ENCODE data around the gene DSCAML1.
"Not testable (repeated sequence)": the region's sequence is repeated elsewhere in the genome, so short reads cannot be mapped to it uniquely, and the experiment has no call there.

Gene DSCAML1

DNA sequence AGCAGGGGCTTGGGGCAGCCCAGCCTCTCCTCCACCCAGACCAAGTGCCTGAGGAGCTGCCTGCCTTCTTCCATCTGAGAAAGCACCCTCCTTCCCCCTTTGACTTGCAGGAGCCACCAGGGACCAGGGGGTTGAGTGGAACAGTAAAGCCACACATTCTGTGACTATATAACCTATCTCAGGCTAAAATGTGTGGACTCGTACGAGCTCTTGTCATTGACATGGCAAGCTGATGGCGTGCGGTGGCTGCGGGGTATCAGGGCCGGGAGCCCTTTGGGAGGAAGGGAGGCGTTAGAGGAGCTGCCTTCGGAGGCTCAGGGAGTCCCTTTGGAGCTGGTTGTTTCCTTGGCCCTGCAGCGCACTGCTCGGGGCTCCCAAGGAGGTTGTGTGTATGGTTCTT is 384.8 kb downstream of the DSCAML1 start:
- peaks cover 18% of the 10 kb centered on the region; the same call in 1 of the 2 replicates for H3K4me1 ChIP-seq (ENCODE audit: control insufficient read depth, insufficient read depth, low read length)
- no peak overlapping the region for H3K4me3 ChIP-seq (ENCODE audit: low read depth, low read length)
- no peak overlapping the region for H3K27ac ChIP-seq (ENCODE audit: low read depth, low read length)
- peak overlapping the region; percentile 14 for H3K9ac ChIP-seq (ENCODE audit: low read length)
- no peaks in the 10 kb centered on the region for H3K9me3 ChIP-seq (ENCODE audit: control insufficient read depth, insufficient read depth, low read depth, low read length)
- no peaks in the 10 kb centered on the region for H3K27me3 ChIP-seq (ENCODE audit: control insufficient read depth, insufficient read depth, low read length)
- peaks cover 25% of the 10 kb centered on the region for H3K36me3 ChIP-seq (ENCODE audit: control insufficient read depth, insufficient read depth, low read length)

DNA sequence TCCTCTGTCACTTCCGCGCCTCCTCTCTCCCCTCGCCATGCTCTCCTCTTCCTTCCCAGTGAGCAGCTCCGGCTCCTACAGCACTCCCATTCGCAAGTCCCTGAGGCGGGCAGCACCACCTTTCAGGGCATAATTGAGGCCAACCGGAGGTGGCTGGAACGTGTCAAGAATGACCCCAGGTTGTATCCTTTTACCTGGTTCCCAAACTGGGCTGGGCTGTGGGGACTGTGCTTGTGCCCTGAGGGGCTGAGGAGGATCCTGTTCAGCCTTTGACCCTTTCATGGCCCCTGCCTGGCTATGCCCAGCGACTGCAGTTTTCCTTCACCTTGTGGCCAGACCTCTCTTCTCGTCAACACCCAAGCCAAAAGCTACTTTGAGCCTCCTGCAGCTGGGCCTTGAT is 385.3 kb downstream of the DSCAML1 start:
- H3K9me3 ChIP-seq (ENCODE audit: control insufficient read depth, insufficient read depth, low read depth, low read length) = no peaks in the 10 kb centered on the region
- no peak overlapping the region for H3K27ac ChIP-seq (ENCODE audit: low read depth, low read length)
- no peak overlapping the region for H3K4me3 ChIP-seq (ENCODE audit: low read depth, low read length)
- H3K27me3 ChIP-seq (ENCODE audit: control insufficient read depth, insufficient read depth, low read length) = no peaks in the 10 kb centered on the region
- H3K4me1 ChIP-seq (ENCODE audit: control insufficient read depth, insufficient read depth, low read length) = peaks cover 18% of the 10 kb centered on the region; the same call in 1 of the 2 replicates
- peaks cover 25% of the 10 kb centered on the region for H3K36me3 ChIP-seq (ENCODE audit: control insufficient read depth, insufficient read depth, low read length)
- H3K9ac ChIP-seq (ENCODE audit: low read length) = peak overlapping the region; percentile 14

DNA sequence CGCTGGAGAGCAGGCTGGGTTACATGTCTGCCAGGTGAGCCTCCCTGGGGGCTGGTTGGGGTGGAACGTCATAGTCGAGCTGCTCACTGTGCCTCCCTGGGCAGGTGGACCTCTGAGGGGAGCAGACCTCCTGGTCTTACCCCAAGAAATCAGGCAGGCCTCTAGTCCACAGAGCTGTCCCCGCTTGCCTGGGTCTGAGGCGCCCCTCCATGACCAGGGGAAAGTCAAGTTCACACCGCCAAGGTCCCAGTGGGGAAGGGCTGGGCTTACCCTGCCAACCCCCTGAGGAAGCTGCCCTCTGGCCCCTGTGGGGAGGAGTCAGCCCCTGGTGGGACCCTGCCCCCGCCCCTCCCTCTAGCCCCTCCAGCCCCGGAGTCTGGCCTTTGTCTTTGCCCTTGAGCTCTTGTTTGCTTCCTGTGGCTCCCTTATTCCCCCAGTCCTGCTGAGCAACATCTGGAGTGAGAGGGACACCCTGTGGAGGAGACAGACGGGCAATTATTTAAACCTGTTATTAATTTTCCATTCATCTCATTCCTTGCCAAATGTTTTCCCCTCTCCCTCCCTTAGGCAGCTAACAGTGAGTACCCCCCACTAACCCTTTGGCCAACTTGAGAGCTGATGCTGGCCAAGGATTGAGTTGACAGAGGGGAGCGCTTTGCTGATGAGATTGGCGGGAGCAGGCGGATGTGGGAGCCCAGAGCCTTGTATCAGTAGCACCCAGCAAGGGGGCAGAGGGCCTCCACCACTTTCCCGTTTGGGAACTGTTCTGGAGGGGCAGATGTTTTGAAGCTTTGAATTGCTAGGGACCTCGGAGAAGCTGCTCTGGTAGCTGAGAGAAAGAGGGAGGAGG is 385.9 kb downstream of the DSCAML1 start:
- H3K4me1 ChIP-seq (ENCODE audit: control insufficient read depth, insufficient read depth, low read length) = peaks cover 18% of the 10 kb centered on the region; the same call in 1 of the 2 replicates
- H3K27me3 ChIP-seq (ENCODE audit: control insufficient read depth, insufficient read depth, low read length) = no peaks in the 10 kb centered on the region
- H3K27ac ChIP-seq (ENCODE audit: low read depth, low read length) = no peak overlapping the region
- H3K9ac ChIP-seq (ENCODE audit: low read length) = peak overlapping the region; percentile 45
- H3K36me3 ChIP-seq (ENCODE audit: control insufficient read depth, insufficient read depth, low read length) = peaks cover 29% of the 10 kb centered on the region
- no peak overlapping the region for H3K4me3 ChIP-seq (ENCODE audit: low read depth, low read length)
- H3K9me3 ChIP-seq (ENCODE audit: control insufficient read depth, insufficient read depth, low read depth, low read length) = peaks cover 5% of the 10 kb centered on the region

DNA sequence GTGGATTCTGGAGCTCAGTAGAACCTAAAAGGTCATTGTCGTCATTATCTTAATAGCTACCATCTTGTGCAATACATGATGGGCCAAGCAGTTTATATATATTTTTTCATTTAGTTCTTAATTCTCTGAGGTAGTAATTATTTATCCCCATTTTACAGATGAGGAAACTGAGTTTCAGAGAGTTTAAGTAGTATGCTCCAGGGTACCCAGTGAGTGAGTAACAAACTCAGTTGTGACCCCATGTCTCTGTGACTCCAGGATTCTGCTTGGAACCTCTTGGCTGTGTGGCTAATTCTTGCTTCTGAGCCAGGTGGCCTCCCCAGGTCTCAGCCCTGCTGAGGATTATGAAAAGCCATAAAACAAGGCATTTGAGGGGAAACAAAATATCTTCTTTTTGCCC is 386.8 kb downstream of the DSCAML1 start:
- peaks cover 18% of the 10 kb centered on the region; the same call in 1 of the 2 replicates for H3K4me1 ChIP-seq (ENCODE audit: control insufficient read depth, insufficient read depth, low read length)
- H3K36me3 ChIP-seq (ENCODE audit: control insufficient read depth, insufficient read depth, low read length) = peaks cover 33% of the 10 kb centered on the region
- no peak overlapping the region for H3K4me3 ChIP-seq (ENCODE audit: low read depth, low read length)
- no peak overlapping the region for H3K27ac ChIP-seq (ENCODE audit: low read depth, low read length)
- H3K27me3 ChIP-seq (ENCODE audit: control insufficient read depth, insufficient read depth, low read length) = no peaks in the 10 kb centered on the region
- H3K9ac ChIP-seq (ENCODE audit: low read length) = no peak overlapping the region
- peaks cover 10% of the 10 kb centered on the region for H3K9me3 ChIP-seq (ENCODE audit: control insufficient read depth, insufficient read depth, low read depth, low read length)

DNA sequence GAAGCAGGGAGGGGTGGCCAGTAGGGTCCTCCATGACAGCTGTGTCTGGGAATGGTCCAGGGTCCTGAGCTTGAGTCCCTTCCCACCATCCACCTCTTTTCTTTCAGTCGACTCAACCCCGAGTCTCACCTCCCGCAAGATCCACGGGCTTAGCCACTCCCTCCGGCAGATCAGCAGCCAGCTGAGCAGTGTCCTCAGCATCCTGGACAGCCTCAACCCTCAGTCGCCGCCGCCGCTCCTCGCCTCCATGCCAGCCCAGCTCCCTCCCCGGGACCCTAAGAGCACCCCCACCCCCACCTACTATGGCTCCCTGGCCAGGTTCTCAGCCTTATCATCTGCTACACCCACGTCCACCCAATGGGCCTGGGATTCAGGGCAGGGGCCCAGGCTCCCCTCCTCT is 387.5 kb downstream of the DSCAML1 start:
- Histone ChIP-seq H3K4me1 (ENCODE audit: control insufficient read depth, insufficient read depth, low read length) (peaks cover 18% of the 10 kb centered on the region; the same call in 1 of the 2 replicates), H3K9ac (ENCODE audit: low read length) (no peak overlapping the region), H3K9me3 (ENCODE audit: control insufficient read depth, insufficient read depth, low read depth, low read length) (peaks cover 17% of the 10 kb centered on the region), H3K4me3 (ENCODE audit: low read depth, low read length) (no peak overlapping the region), H3K27me3 (ENCODE audit: control insufficient read depth, insufficient read depth, low read length) (no peaks in the 10 kb centered on the region), H3K27ac (ENCODE audit: low read depth, low read length) (no peak overlapping the region), H3K36me3 (ENCODE audit: control insufficient read depth, insufficient read depth, low read length) (peaks cover 39% of the 10 kb centered on the region)

DNA sequence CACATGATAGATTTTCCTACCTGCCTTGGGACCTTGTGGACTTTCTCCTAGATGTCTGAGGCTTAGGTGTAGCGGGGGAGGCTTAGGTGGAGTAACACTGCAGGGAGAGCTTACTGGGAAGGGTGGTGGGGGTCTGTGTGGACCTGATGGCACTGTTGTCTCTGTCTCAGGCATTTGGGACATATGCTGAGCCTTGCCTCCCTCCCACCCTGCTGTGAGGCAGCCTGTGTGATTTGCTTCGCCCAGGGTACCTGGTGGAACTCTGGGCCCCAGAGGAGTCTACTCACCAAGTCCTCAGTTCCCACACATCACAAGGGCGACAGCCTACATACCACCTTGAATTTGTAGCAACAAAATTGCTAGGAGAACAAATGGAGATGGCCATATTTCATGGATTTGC is 388.7 kb downstream of the DSCAML1 start:
- Histone ChIP-seq H3K27ac (ENCODE audit: low read depth, low read length) (no peak overlapping the region), H3K4me1 (ENCODE audit: control insufficient read depth, insufficient read depth, low read length) (peaks cover 18% of the 10 kb centered on the region; the same call in 1 of the 2 replicates), H3K36me3 (ENCODE audit: control insufficient read depth, insufficient read depth, low read length) (peaks cover 40% of the 10 kb centered on the region), H3K4me3 (ENCODE audit: low read depth, low read length) (no peak overlapping the region), H3K9me3 (ENCODE audit: control insufficient read depth, insufficient read depth, low read depth, low read length) (peaks cover 18% of the 10 kb centered on the region), H3K9ac (ENCODE audit: low read length) (no peak overlapping the region), H3K27me3 (ENCODE audit: control insufficient read depth, insufficient read depth, low read length) (no peaks in the 10 kb centered on the region)

DNA sequence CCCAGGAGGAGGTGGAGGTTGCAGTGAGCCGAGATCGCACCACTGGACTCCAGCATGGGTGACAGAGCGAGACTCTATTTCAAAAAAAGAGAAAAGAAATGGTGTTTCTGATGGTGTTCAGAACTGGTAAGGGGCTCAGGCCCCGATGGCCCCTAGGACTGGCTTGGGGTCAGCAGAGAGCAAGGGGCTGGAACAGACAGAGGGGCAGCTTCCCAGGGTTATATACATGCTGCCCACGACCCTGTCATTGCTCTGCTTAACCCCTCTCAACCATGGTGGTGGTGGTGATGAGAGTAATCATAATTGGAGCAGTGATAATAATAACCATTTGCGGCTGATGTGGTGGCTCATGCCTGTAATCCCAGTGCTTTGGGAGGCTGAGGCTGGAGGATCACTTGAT is 390.0 kb downstream of the DSCAML1 start:
- Histone ChIP-seq H3K4me3 (ENCODE audit: low read depth, low read length) (no peak overlapping the region), H3K4me1 (ENCODE audit: control insufficient read depth, insufficient read depth, low read length) (peaks cover 16% of the 10 kb centered on the region; the same call in 1 of the 2 replicates), H3K36me3 (ENCODE audit: control insufficient read depth, insufficient read depth, low read length) (peaks cover 40% of the 10 kb centered on the region), H3K27me3 (ENCODE audit: control insufficient read depth, insufficient read depth, low read length) (no peaks in the 10 kb centered on the region), H3K9me3 (ENCODE audit: control insufficient read depth, insufficient read depth, low read depth, low read length) (peaks cover 18% of the 10 kb centered on the region), H3K9ac (ENCODE audit: low read length) (no peak overlapping the region), H3K27ac (ENCODE audit: low read depth, low read length) (no peak overlapping the region)

DNA sequence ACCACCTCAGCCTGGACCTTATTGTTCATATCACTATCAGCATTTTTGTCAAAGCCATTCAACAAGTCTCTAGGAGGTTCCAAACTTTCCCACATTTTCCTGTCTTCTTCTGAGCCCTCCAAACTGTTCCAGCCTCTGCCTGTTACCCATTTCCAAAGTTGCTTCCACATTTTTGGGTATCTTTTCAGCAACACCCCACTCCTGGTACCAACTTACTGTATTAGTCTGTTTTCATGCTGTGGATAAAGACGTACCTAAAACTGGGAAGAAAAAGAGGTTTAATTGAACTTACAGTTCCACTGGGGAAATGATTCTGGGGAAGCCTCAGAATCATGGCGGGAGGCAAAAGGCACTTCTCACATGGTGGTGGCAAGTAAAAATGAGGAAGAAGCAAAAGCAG is 391.1 kb downstream of the DSCAML1 start:
- H3K4me3 ChIP-seq (ENCODE audit: low read depth, low read length); H3K27me3 ChIP-seq (ENCODE audit: control insufficient read depth, insufficient read depth, low read length); H3K4me1 ChIP-seq (ENCODE audit: control insufficient read depth, insufficient read depth, low read length); H3K9ac ChIP-seq (ENCODE audit: low read length); H3K27ac ChIP-seq (ENCODE audit: low read depth, low read length): not testable (repeated sequence)
- H3K9me3 ChIP-seq (ENCODE audit: control insufficient read depth, insufficient read depth, low read depth, low read length) = peaks cover 18% of the 10 kb centered on the region
- peaks cover 40% of the 10 kb centered on the region for H3K36me3 ChIP-seq (ENCODE audit: control insufficient read depth, insufficient read depth, low read length)

DNA sequence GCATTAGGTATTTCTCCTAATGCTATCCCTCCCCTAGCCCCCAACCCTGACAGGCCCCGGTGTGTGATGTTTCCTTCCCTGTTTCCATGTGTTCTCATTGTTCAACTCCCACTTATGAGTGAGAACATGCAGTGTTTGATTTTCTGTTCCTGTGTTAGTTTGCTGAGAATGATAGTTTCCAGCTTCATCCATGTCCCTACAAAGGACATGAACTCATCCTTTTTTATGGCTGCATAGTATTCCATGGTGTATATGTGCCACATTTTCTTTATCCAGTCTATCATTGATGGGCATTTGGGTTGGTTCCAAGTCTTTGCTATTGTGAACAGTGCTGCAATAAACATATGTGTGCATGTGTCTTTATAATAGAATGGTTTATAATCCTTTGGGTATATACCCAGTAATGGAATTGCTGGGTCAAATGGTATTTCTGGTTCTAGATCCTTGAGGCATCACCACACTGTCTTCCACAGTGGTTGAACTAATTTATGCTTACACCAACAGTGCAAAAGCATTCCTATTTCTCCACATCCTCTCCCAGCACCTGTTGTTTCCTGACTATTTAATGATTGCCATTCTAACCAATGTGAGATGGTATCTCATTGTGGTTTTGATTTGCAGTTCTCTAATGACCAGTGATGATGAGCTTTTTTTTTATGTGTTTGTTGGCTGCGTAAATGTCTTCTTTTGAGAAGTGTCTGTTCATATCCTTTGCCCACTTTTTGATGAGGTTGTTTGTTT is 397.7 kb downstream of the DSCAML1 start:
- H3K9ac ChIP-seq (ENCODE audit: low read length); H3K27ac ChIP-seq (ENCODE audit: low read depth, low read length); H3K4me3 ChIP-seq (ENCODE audit: low read depth, low read length); H3K27me3 ChIP-seq (ENCODE audit: control insufficient read depth, insufficient read depth, low read length); H3K4me1 ChIP-seq (ENCODE audit: control insufficient read depth, insufficient read depth, low read length): not testable (repeated sequence)
- H3K9me3 ChIP-seq (ENCODE audit: control insufficient read depth, insufficient read depth, low read depth, low read length) = peaks cover 15% of the 10 kb centered on the region
- peaks cover 45% of the 10 kb centered on the region for H3K36me3 ChIP-seq (ENCODE audit: control insufficient read depth, insufficient read depth, low read length)

DNA sequence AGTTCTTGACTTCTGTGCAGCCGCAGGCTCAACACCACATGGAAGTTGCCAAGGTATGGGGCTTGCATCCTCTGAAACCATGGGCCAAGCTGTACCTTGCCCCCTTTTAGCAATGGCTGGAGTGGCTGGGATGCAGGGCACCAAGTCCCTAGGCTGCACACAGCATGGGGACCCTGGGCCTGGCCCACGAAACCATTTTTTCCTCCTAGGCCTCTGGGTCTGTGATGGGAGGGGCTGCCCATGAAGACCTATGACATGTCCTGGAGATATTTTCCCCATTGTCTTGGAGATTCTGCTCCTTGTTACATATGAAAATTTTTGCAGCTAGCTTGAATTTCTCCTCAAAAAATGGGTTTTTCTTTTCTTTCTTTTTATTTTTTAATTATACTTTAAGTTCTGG is 398.4 kb downstream of the DSCAML1 start:
- not testable (repeated sequence) for H3K4me3 ChIP-seq (ENCODE audit: low read depth, low read length); H3K4me1 ChIP-seq (ENCODE audit: control insufficient read depth, insufficient read depth, low read length); H3K27me3 ChIP-seq (ENCODE audit: control insufficient read depth, insufficient read depth, low read length); H3K9ac ChIP-seq (ENCODE audit: low read length); H3K27ac ChIP-seq (ENCODE audit: low read depth, low read length)
- H3K9me3 ChIP-seq (ENCODE audit: control insufficient read depth, insufficient read depth, low read depth, low read length) = peaks cover 15% of the 10 kb centered on the region
- H3K36me3 ChIP-seq (ENCODE audit: control insufficient read depth, insufficient read depth, low read length) = peaks cover 51% of the 10 kb centered on the region

DNA sequence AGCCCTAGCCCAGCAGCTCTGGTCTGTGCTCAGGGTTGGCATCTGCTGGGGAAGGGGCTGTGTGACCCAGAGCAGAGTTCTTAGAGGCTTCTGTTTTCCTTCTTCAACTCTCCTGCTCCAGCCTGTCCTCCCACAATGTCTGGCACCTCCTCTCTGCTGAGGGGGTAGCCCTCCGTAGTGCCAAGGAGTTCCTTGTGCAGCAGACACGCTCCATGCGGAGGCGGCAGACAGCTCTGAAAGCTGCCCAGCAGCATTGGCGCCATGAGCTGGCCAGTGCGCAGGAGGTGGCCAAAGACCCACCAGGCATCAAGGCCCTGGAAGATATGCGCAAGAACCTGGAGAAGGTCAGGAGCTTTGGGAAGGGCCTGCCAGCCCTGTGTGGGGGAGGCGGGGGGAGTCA is 400.0 kb downstream of the DSCAML1 start:
- peaks cover 67% of the 10 kb centered on the region for H3K36me3 ChIP-seq (ENCODE audit: control insufficient read depth, insufficient read depth, low read length)

More for the DNA sequence above, 400.0 kb downstream of the DSCAML1 start:
- Histone ChIP-seq H3K9me3 (ENCODE audit: control insufficient read depth, insufficient read depth, low read depth, low read length) (peaks cover 15% of the 10 kb centered on the region), H3K27ac (ENCODE audit: low read depth, low read length) (no peak overlapping the region), H3K27me3 (ENCODE audit: control insufficient read depth, insufficient read depth, low read length) (no peaks in the 10 kb centered on the region), H3K9ac (ENCODE audit: low read length) (no peak overlapping the region), H3K4me3 (ENCODE audit: low read depth, low read length) (no peak overlapping the region), H3K4me1 (ENCODE audit: control insufficient read depth, insufficient read depth, low read length) (no peaks in the 10 kb centered on the region)

Measured in HUES6 (cell line).